ENCODE measurements around the gene AOX1.

The AOX1 gene

GRCh38 chr2:200590090-200590489, 4.3 kb downstream of the AOX1 start:
- DNase-seq (ENCODE audit: extremely low spot score), result no peak
- no peak for TF ChIP-seq CTCF (IDR thresholded peaks at IDR 0.05; ENCODE audit: control extremely low read depth, extremely low read depth, low read depth, missing control alignments)
- ChIA-PET POLR2A (no interaction called here), CTCF (interaction anchor here (1.2 kb wide), 1 partner anchor 105 kb away, joined by 3 read pairs; no protein-coding TSS in a partner anchor)

- ChIA-PET POLR2A (no interaction called here), CTCF (interaction anchor here (1.0 kb wide), 1 partner anchor 10 kb away, joined by 3 read pairs; no protein-coding TSS in a partner anchor)
- DNase-seq (ENCODE audit: extremely low spot score), result no peak
- no peak for TF ChIP-seq CTCF (IDR thresholded peaks at IDR 0.05; ENCODE audit: control extremely low read depth, extremely low read depth, low read depth, missing control alignments)
Observed at GRCh38 chr2:200591308-200591707, 5.5 kb downstream of the AOX1 start.

- no peak for DNase-seq (ENCODE audit: extremely low spot score)
- CTCF ChIA-PET, result interaction anchor here (1.1 kb wide), 1 partner anchor 9 kb away, joined by 3 read pairs; no protein-coding TSS in a partner anchor
- POLR2A ChIA-PET, result no interaction called here
- TF ChIP-seq CTCF (IDR thresholded peaks at IDR 0.05; ENCODE audit: control extremely low read depth, extremely low read depth, low read depth, missing control alignments), result no peak
Observed at GRCh38 chr2:200592406-200593075, 6.7 kb downstream of the AOX1 start.

GRCh38 chr2:200593905-200594304, 8.1 kb downstream of the AOX1 start:
- POLR2A ChIA-PET, result no interaction called here
- DNase-seq (ENCODE audit: extremely low spot score), result no peak
- CTCF ChIA-PET, result interaction anchor here (1.1 kb wide), 1 partner anchor 8 kb away, joined by 3 read pairs; no protein-coding TSS in a partner anchor
- no peak for TF ChIP-seq CTCF (IDR thresholded peaks at IDR 0.05; ENCODE audit: control extremely low read depth, extremely low read depth, low read depth, missing control alignments)

GRCh38 chr2:200595913-200596312, 10.1 kb downstream of the AOX1 start:
- CTCF ChIA-PET, result interaction anchor here (0.9 kb wide), 1 partner anchor 49 kb away, joined by 3 read pairs; no protein-coding TSS in a partner anchor
- POLR2A ChIA-PET, result no interaction called here
- TF ChIP-seq CTCF (IDR thresholded peaks at IDR 0.05; ENCODE audit: control extremely low read depth, extremely low read depth, low read depth, missing control alignments), result no peak

GRCh38 chr2:200596774-200597570, 11.2 kb downstream of the AOX1 start:
- no peak for DNase-seq (ENCODE audit: extremely low spot score)
- ChIA-PET POLR2A (no interaction called here), CTCF (no interaction called here)
- no peak for TF ChIP-seq CTCF (IDR thresholded peaks at IDR 0.05; ENCODE audit: control extremely low read depth, extremely low read depth, low read depth, missing control alignments)

More at GRCh38 chr2:200595913-200596312, 10.1 kb downstream of the AOX1 start:
- DNase-seq (ENCODE audit: extremely low spot score), result no peak
